Measurements from ENCODE around the gene PSMC5. TPM values are rescaled to one million over a fixed set of nuclear protein-coding genes. Genes with fewer than 3 reads are reported as not detected.

Gene PSMC5
- total RNA-seq, 4 donors from 2014 or later: 68.9 to 126 (median 88.7) TPM

GRCh38 chr17:63800783-63801182 lies 26.4 kb upstream of the PSMC5 start:
- TF ChIP-seq POLR2A (IDR thresholded peaks at IDR 0.05) (no peak), CTCF (IDR thresholded peaks at IDR 0.05) (no peak)
- DNase-seq (ENCODE audit: low spot score in 2 of 2): no peak
- intact Hi-C loops (cut with DNase I; ENCODE audit: low total_unique reads): no loop called here
- WGBS, 2 donors: 96 to 100% methylated on average over 1 of the region's 1 CpG
- no peak overlapping the region for H3K4me3 ChIP-seq (ENCODE audit: low read depth, poor library complexity, severe bottlenecking)

GRCh38 chr17:63804328-63804727 lies 22.9 kb upstream of the PSMC5 start:
- DNase-seq (ENCODE audit: low spot score in 2 of 2): no peak
- intact Hi-C loops (cut with DNase I; ENCODE audit: low total_unique reads): no loop called here
- H3K4me3 ChIP-seq (ENCODE audit: low read depth, poor library complexity, severe bottlenecking): no peak overlapping the region
- TF ChIP-seq CTCF (IDR thresholded peaks at IDR 0.05): no peak
- no peak for TF ChIP-seq POLR2A (IDR thresholded peaks at IDR 0.05)
- WGBS, 2 donors: 71 to 95% methylated on average over 1 of the region's 1 CpG

GRCh38 chr17:63805591-63805990 lies 21.6 kb upstream of the PSMC5 start:
- intact Hi-C loops (cut with DNase I; ENCODE audit: low total_unique reads): no loop called here
- 77 to 79% methylated on average over 2 of the region's 2 CpGs for WGBS, 2 donors
- TF ChIP-seq CTCF (IDR thresholded peaks at IDR 0.05): no peak
- TF ChIP-seq POLR2A (IDR thresholded peaks at IDR 0.05): no peak
- no peak for DNase-seq (ENCODE audit: low spot score in 2 of 2)
- no peak overlapping the region for H3K4me3 ChIP-seq (ENCODE audit: low read depth, poor library complexity, severe bottlenecking)

- 82 to 85% methylated on average over 9 of the region's 9 CpGs for WGBS, 2 donors
- no peak for DNase-seq (ENCODE audit: low spot score in 2 of 2)
- no peak for TF ChIP-seq POLR2A (IDR thresholded peaks at IDR 0.05)
- TF ChIP-seq CTCF (IDR thresholded peaks at IDR 0.05): no peak
- no peak overlapping the region for H3K4me3 ChIP-seq (ENCODE audit: low read depth, poor library complexity, severe bottlenecking)
- intact Hi-C loops (cut with DNase I; ENCODE audit: low total_unique reads): no loop called here
Observed at GRCh38 chr17:63809970-63810369, 17.3 kb upstream of the PSMC5 start.

- intact Hi-C loops (cut with DNase I; ENCODE audit: low total_unique reads): no loop called here
- TF ChIP-seq POLR2A (IDR thresholded peaks at IDR 0.05) (no peak), CTCF (IDR thresholded peaks at IDR 0.05) (no peak)
- DNase-seq (ENCODE audit: low spot score in 2 of 2): no peak
- 89 to 90% methylated on average over 2 of the region's 2 CpGs for WGBS, 2 donors
- H3K4me3 ChIP-seq (ENCODE audit: low read depth, poor library complexity, severe bottlenecking): no peak overlapping the region
Observed at GRCh38 chr17:63816123-63816522, 11.1 kb upstream of the PSMC5 start.

- no peak for DNase-seq (ENCODE audit: low spot score in 2 of 2)
- TF ChIP-seq POLR2A (IDR thresholded peaks at IDR 0.05) (no peak), CTCF (IDR thresholded peaks at IDR 0.05) (no peak)
- WGBS, 2 donors: 90 to 91% methylated on average over 4 of the region's 4 CpGs
- intact Hi-C loops (cut with DNase I; ENCODE audit: low total_unique reads): no loop called here
- H3K4me3 ChIP-seq (ENCODE audit: low read depth, poor library complexity, severe bottlenecking): no peak overlapping the region
Observed at GRCh38 chr17:63816669-63817068, 10.6 kb upstream of the PSMC5 start.

All from lower leg skin (tissue), 4 donors.